COLO829 (cell line): ENCODE measurements around the gene ABL2.

Source experiments
- DNase-seq: peaks from one replicate; pipeline ENCODE4 v3.0.0; 2012; ENCODE audit warnings: low spot score

ABL2 gene

GRCh38 chr1:179092896-179093461 lies 136.5 kb downstream of the ABL2 start:
- no peak for DNase-seq

DNA sequence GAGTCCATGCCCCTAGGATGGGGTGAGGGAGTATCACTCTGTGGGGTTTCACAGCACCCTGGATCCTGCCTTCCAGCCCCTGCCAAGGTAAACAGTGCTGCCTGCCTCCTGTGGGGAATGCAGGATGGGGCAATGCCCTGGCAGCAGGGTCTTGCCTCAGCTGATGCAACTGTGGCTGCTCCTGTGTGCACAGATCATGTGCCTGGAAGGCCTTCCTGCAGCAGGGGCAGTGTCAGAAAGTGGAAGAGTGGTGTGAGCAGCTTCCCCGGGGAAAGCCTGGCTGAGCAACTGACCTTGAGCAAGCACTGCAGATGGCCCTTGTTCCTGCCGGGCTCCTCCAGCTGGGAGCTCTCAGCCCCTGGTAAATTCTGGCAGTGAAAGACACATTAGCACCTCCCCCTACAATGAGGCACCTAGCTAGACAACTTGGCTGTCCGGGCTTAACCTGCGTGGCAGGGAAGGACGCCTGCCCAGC lies 137.7 kb downstream of the ABL2 start:
- DNase-seq: no peak

- no peak for DNase-seq
Observed at GRCh38 chr1:179090923-179091322, 138.6 kb downstream of the ABL2 start.

- DNase-seq: no peak
Observed at GRCh38 chr1:179090522-179090921, 139.0 kb downstream of the ABL2 start.

- DNase-seq: no peak
Observed at GRCh38 chr1:179089827-179090482, 139.5 kb downstream of the ABL2 start.

GRCh38 chr1:179087665-179088064 lies 141.8 kb downstream of the ABL2 start:
- DNase-seq: no peak

DNA sequence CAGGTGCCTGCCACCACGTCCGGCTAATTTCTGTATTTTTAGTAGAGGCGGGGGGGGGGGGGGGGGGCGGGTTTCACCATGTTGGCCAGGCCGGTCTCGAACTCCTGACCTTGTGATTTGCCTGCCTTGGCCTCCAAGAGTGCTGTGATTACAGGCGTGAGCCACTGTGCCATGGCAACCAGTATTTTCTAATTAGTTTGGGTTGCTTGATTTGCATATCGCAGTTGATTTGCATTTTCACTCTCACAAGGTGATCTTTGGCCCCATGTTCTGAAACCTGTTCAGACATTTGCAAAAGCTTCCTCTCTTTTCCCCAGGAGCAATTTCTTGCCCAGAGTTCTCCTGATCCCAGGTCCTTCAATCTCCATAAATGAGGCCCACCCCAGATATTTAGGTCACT lies 145.9 kb downstream of the ABL2 start:
- DNase-seq: no peak

- no peak for DNase-seq
Observed at GRCh38 chr1:179082999-179083335, 146.5 kb downstream of the ABL2 start.

DNA sequence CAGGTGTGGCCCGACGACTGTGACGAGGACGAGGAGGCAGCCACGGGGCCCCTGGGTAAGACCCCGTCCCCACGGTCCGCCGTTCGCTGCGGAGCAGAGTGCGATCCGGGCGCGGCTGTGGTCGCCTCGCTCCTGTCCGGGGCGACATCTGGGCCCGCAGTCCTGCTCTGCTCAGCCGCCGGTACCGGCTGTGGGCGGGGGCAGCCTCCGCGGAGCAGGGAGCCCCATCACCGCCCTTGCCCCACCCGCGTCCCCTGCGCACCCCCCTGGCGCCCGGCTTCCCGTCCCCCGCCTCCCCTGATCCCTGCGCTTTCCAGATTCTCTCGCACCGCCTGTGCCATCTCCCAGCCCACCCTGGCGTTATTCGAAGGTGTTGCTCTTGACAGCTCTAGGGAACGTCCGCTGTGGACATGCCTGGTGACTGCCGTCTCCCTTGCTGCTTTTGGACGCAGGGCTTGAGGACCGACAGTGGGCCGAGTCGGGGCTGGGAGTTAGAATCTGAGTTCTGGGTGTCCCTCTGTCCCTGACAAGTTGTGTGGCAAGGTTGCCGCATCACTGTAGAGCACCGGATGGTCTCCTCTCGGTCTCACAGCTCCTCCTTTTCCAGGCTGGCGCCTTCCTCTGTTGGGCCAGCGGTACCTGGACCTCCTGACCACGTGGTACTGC lies 147.0 kb downstream of the ABL2 start:
- DNase-seq: no peak

- peak; percentile 62 for DNase-seq
Observed at GRCh38 chr1:179081687-179082332, 147.7 kb downstream of the ABL2 start, which contains the start of gene TOR3A. Gene TOR3A (plus strand): TSS chr1:179082070. CDS start chr1:179082129, 59 bp downstream.

DNA sequence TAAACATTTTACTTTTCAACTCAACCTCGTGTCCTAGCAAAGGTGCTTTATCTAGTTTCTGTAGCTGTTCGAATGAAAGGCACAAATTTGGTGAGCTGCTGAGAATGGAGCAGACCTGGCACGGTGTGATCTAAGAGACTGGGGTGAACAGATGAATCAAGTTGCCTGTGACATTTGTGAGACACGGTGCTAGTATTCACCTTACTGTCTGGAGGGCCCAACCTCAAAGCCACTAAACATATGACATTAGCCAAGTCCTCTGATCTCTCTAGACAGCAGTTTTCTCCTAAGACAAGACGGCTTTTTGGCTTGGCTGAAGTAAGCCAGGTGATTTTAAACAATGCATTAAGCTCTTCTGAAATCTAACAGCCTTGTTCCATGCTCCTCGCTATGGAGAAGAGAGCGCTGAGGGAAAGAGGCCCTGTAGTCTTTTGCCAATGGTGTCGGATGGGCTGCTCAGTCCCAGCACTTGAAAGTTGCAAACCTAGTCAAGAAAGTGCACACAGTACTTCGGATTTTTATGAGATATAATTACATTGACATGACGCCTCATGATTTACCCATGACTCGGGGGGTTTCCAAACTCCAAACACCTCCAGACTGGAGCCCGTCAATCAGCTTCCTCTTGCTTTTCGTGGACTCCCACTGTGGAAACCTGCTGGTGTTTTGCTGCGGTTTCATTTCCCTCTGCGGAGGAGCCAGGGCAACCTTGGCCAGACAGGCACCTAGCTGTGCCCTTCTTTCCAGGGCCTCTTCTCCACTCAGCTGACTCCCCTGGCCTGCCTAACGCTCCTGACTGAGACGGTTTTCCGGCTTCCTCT lies 148.4 kb downstream of the ABL2 start:
- no peak for DNase-seq

DNA sequence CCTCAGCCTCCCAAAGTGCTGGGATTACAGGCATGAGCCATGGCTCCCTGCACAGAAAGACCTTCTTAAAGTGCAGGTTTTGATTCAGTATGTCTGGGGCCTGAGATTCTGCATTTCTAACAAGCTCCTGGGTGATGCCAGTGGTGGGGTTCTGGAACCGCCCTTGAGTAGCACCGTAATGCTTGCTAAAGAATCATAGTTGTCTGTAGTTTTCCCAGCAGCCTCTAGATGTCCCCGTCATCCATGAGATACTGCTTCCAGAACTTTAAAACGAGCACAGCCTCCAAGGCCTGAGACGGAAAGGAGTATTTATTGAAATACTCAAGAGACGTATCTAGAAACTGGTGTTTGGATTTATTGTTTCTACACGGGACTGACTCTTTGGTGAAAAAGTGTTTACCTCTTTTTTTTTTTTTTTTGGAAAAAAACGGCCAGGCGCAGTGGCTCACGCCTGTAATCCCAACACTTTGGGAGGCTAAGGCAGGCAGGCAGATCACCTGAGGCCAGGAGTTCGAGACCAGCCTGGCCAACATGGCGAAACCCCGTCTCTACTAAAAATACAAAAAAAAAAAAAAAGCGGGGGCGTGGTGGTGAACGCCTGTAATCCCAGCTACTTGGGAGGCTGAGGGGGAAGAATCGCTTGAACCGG lies 150.2 kb downstream of the ABL2 start:
- DNase-seq: peak; percentile 71

- no peak for DNase-seq
Observed at GRCh38 chr1:179077396-179077795, 152.1 kb downstream of the ABL2 start.

GRCh38 chr1:179066471-179066870 lies 163.0 kb downstream of the ABL2 start:
- no peak for DNase-seq

DNA sequence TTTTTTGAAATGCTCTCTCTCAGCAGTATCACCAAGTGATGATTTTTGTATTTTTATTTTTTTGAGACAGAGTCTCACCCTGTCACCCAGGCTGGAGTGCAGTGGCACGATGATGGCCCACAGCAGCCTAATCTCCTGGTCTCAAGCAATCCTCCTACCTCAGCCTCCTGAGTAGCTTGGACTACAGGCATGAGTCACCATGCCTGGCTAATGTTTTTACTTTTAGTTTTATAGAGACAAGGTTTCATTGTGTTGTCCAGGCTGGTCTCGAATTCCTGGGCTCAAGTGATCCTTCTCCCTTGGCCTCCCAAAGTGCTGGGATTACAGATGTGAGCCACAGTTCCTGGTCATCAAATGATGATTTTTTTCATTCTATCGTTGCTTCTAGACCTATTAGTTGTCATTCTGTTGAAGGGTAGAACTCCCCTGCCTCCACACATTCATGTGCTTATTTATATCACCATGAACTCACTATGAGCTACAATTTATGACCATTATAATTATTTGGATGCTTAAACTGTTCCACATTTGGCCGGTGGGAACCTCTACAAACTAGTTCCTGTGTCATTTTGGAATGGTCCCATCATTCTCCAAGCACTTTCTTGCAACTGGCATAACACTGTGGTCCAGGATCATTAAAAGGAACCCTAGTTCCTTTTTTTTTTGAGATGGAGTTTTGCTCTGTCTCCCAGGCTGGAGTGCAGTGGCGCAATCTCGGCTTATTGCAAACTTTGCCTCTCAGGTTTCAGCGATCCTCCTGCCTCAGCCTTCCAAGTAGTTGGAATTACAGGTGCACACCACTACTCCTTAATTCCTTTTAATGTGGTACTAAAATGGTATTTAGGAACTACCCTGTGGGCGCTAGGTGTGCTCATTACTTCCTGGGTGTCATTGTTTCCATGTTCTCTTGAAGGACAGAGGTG lies 167.9 kb downstream of the ABL2 start:
- DNase-seq: no peak

DNA sequence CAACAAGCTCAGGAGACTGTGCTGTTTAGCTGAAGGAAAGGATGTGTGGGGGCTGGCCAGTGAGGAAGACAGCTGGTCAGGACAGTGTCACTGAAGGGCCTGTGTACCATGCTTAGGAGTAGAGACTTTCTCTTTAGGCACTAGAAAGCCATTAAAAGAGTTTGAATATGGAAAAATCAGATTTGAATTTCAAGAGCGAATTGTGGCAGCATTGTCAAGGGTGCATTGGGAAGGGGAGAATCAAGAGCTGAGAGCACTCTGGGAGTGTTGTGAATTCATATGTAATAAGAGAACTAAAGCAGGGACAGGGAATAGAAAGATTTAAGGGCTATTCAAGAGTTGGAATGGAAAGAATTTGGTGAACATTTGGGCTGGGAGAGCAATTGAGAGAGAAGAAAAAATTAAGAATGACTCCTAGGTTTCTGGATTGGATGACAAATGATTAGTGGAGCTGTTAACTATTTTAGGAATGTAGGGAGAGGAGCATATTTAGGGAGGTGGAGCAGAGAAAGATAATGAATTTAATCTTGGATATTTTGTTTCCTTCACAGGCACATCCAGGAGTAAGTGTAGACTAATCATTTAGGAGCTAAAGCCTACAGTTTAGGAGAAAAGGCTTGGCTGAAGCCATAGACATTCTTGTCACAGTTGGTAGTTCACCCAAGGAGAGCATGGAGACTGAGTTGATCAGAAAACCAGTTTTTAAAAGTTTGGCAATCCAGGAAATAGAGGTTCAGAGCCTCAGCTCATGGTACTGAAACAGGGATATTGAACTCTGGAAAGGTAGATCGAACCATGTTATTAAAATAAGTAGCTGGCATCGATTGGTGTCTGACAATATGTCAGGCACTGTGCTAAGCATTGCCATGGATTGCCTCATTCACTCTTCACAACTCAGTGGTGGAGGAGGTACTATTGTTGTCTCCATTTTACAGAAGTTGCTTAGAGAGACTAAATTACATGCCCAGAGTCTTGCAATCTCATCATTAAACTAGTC lies 170.7 kb downstream of the ABL2 start:
- no peak for DNase-seq

- no peak for DNase-seq
Observed at GRCh38 chr1:179055937-179056336, 173.5 kb downstream of the ABL2 start.

GRCh38 chr1:179053486-179053885 lies 176.0 kb downstream of the ABL2 start:
- DNase-seq: no peak

DNA sequence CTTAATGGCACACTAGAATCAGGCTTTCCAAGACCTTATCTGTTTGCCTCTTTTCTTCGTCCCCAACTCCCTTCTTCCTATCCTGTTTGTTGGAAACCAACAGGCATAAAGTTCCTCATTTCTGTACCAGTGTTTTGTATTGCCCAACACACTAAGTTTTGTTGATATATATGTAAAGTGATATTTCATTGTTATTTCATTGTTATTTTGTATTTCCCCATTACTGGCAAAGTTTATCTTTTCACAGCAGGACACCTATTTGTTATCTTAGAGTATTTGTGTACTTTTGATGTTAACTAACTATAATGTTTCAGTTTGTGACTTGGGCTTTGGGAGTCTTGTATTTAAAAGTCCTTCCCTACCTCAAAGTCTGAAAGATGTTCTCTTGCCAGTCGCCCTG lies 176.7 kb downstream of the ABL2 start:
- DNase-seq: no peak
